ENCODE measurements around the gene NMNAT2.
"Not testable (repeated sequence)": the region's sequence is repeated elsewhere in the genome, so short reads cannot be mapped to it uniquely, and the experiment has no call there.

Gene NMNAT2

DNA sequence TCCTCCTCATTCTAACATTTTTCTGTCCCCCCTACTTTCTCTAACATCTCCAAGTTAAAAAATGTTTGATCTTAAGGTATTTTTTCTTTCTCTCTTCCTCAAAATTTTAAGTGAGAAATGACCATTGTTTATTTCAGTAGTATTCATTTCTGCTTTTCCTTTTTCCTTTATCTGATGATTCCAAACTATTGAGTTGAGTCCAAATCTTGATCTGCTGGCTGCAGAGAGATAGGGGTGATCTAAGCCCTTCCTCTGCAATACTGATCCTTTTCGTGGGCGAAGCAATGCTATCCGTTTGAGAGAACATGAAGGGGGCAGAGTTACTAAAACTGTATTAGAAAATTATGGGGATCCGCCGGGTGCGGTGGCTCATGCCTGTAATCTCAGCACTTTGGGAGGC, 516 bp upstream of the NMNAT2 start:
- DNase-seq (ENCODE audit: low read depth, low spot score) = no peak

DNA sequence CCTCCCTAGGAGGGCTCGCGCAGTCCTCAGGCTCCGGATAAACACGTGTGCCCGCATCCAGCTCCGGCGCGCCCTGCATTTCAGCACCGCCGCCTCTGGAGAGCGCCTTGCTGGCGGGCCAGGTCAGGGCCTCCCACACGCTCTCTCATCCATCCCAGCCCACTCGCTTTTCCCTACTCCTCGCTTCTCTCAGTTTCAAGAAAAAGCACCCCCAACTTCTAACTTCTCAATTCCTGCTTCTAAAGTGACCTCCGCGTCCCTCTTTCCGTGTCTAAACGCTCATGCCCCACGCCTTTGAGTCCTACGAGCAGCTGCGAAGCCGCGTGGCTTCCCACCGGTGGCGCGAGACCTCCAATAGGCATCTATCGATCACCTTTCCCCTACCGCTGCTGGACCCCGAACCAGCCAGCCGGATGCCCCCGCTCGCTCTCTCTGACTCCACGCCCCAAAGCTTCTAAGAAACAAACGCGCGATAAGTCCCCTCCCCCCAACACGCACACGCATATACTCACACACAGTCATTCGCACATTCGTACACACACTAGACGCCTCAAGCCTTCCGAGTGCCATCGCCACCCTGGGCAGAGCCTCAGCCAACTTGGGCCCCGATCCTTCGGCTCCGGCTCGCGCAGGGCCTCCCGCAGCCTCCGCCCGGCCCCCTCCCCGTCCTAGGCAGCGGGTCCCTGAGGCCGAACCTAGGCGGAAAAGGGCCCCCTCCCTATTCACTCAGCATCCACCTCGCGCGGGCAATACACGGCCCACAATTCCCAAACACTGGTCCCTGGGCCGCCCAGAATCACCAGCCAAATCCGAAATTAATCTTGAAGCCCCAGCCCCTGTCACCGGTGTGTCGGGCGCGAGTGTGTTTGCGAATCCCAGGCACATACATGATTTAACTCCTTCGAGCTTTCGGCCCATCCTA, 1.1 kb downstream of the NMNAT2 start:
- DNase-seq (ENCODE audit: low read depth, low spot score) = no peak

DNA sequence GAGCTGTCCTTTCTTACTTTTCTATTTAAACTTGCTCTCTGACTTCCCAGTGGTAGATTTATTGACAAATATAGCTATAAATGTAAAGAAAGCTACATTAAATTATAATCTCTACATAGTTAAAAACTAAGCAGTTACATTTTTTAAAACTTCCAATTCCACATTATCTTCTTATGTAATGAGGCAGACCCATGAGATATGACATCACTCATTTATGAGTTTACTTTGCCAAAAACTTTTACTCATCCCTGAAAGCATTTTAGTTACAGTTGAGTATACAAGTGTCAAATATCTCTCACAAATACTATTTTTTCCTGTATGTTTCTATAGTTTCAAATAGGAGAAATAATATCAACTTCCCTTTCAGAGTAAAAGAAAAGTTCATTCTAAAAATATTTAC, 3.8 kb downstream of the NMNAT2 start:
- DNase-seq (ENCODE audit: low read depth, low spot score) = no peak

DNA sequence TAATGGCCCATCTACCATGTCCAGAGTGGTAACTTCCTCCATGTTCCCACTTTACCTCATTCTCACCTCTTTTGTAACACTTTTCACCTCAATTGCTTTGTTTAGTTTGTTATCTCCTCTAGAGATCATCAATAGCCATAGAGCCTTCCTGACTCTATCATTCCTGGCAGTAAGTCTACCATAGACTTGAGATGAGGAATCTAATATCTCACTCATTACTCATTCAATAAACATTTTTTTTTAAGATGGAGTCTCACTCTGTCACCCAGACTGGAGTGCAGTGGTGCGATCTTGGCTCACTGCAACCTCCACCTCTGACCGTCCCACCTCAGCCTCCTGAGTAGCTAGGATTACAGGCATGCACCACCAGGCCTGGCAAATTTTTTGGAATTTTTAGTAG, 7.1 kb downstream of the NMNAT2 start:
- DNase-seq (ENCODE audit: low read depth, low spot score) = no peak

DNA sequence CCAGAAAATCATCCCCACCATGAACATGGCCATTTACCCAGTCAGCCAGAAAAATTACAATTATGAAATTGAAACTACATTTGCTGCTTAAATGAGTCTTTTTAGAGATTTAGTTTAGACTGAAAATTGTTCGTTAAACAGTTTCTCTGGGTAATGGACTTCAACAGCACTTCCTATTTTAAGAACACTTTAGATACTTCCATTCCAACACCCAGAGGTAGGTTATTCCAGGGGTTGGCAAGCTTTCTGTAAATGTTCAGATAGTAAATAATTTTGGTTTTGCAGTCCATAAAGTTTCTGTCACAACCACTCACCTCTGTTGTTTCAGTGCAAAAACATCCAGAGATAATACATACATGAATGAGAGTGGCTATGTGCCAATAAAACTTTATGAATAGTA, 10.2 kb downstream of the NMNAT2 start:
- no peak for DNase-seq (ENCODE audit: low read depth, low spot score)

DNA sequence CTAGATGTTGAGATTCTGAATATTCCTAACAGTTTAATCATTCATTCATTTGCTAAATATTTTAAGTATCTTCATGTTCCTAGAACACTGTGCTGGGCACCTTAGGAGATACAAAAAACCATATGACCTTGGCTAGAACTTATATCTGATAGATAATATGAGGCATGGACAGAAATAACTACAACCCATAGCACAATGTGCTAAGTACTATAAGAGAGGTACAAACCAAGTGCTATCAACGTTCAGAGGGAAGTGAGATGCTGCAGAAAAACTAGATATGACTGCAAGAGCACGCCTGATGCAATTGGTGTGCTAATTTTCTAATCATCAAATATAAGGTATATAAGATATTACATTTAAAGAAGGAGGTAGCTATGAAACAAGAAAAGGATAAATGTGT, 10.7 kb downstream of the NMNAT2 start:
- no peak for DNase-seq (ENCODE audit: low read depth, low spot score)

DNA sequence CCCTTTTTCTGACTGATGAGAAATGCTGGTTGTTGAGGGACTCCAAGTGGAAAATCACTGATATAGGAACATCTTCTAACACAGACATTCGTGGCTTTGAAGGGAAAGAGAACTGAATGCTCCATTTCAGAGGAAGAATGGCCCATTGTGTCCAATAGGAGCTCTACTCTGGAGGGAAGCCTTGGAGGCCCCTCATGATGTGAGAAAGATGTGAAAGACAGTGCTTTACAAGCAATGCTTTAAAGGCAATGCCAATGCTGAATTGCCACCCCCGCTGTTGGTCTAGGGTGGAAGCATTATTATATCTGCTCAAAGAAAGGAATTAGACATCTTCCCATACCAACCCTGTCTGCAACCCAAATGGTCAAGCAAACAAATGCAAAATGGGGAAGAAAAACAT, 13.7 kb downstream of the NMNAT2 start:
- DNase-seq (ENCODE audit: low read depth, low spot score) = no peak

DNA sequence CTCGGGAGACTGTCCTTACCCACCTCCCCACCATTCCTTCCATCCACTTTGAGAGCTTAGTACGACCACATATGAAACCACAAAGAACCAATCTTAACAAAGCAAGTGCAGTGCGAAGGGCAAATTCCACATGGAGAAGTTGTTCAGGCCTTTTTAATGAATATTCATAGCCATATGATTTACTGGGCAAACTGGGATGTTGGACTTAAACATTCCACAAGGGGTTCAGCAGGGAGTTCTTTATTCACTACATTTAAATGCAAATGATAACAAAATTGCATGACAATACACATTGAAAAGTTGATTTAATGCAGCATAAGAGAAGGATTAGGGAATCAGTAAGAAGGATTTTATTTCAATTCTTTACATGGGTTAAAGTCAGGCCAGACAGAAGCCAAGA, 14.7 kb downstream of the NMNAT2 start:
- peak; percentile 54 for DNase-seq (ENCODE audit: low read depth, low spot score)

DNA sequence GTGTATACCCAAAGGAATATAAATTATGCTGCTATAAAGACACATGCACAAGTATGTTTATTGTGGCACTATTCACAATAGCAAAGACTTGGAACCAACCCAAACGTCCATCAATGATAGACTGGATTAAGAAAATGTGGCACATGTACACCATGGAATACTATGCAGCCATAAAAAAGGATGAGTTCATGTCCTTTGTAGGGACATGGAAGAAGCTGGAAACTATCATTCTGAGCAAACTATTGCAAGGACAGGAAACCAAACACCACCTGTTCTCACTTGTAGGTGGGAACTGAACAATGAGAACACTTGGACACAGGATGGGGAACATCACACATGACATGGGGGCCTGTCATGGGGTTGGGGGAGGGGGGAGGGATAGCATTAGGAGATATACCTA, 16.6 kb downstream of the NMNAT2 start:
- not testable (repeated sequence) for DNase-seq (ENCODE audit: low read depth, low spot score)

DNA sequence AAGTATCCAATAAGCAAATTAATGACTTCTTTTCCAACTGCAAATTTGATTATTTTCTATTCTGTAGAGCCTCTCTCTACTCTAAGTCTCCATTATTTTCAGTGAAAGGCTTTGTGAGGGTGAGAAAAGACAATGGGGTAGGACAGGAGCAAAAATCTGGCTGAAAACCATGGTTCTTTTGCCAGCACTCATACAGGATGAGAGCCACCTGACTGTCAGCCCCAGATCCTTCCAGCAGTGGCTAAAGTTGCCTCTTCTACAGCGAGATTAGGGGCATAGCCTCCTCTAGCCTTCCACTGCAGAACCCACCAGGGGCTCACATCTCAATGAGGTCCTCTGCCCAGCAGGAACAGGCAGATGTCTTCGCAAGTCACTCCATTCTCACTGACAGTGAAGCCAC, 23.7 kb downstream of the NMNAT2 start:
- DNase-seq (ENCODE audit: low read depth, low spot score) = no peak

DNA sequence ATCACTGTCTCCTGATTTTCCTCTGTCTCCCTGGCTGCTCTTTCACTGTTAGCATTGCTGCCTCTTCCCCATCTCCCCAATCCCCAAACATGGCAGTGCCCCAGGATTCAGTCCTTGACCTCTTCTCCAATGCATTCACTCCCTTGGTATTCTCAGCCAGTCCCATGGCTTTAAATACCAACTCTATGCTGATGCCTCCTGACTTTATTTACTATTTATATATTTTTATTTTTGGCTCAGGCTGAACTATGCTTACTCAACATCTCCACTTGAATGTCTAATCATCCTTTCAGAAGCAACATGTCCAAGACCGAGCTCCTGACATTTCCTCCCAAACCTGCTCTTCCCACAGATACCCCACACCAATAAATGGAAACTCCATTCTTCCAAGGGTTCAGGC, 26.3 kb downstream of the NMNAT2 start:
- no peak for DNase-seq (ENCODE audit: low read depth, low spot score)

DNA sequence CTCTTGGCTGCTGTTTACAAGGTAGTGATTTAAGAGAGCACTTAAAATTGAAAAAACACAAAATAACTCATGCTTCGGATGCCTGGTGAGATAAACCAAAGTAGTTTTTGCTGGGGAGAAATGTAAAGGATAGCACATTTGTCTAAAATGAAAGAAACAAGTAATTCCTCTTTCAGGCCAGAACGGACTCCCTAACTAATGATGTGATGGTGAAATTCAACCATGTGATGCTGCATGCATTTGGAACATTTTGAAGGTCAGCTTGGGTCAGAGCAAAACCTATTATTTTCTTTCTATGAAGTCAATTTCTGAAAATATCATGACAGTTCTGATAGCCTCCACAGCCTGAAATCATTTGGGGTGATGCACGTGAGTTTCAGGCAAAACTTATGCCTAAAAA, 27.6 kb downstream of the NMNAT2 start:
- DNase-seq (ENCODE audit: low read depth, low spot score) = no peak

DNA sequence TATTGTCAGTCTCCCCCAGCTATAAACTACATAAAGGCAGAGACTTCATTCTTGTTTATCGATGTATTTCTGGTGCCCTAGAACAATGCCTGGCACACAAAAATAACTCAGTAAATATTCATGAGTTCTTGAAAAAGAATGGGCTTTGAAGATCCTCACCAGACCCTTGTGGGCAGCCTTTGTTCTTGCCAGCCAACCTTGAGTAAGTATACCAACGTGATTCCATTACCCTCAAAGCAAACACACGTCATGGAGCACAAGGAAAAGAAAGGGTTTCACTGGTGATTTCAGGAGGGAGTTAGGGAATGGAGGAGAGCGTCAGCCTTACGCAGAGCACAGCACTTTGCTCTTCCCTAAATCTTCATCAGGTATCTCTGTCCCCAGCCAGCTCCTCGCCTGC, 29.4 kb downstream of the NMNAT2 start:
- no peak for DNase-seq (ENCODE audit: low read depth, low spot score)

DNA sequence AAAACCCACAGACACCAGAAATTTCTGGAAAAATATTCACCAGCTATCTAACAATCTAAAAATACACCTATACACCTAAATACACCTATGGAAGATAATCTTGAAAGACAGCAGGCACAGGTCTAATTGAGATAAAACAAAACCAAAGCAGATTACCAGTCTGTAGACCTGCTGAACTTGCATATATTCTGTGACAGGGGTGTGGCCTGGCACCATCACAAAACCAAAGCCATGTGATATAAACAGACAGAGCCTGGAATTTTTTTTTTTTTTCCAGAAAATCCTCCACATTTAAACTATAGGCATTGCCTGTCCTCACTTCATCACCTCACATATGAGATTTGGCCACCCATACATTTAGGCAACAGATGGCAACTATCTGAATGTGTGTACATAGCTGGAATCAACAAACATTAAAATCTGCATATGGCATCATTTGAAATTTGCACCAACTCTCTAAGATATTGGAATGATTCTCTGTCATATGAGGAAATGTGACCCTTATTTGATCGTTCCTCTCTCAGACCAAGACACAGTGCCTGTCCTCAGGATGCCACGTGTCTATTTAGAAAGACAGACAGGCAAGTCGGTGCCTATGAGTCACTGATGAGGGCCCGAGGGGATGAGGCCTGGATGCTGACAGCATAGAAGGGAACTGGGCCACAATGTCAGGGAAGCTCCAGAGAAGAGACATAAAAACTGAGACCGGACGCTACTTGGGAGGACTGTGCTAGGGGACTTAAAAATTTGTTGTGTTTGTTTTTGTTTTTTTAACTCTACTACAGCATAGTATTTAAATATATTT, 32.6 kb downstream of the NMNAT2 start:
- DNase-seq (ENCODE audit: low read depth, low spot score) = no peak

DNA sequence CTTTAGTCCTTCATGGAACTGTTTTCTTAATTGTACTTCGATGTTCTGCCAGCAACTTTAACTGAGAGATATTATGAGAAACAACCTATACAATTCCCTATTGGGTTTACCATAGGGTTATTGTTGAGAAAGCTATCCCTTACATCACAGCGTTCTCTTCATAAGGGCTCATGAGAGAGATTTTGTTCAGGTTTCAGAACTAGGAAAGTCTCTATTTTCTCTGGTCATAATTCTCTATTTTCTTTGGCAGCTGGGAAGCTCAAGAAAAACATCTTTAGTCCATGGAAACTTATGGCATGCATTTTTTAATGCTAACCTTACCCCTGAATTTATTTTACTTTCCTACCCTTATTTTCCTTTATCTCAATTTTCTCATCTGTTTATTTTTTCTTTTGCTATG, 38.2 kb downstream of the NMNAT2 start:
- no peak for DNase-seq (ENCODE audit: low read depth, low spot score)

DNA sequence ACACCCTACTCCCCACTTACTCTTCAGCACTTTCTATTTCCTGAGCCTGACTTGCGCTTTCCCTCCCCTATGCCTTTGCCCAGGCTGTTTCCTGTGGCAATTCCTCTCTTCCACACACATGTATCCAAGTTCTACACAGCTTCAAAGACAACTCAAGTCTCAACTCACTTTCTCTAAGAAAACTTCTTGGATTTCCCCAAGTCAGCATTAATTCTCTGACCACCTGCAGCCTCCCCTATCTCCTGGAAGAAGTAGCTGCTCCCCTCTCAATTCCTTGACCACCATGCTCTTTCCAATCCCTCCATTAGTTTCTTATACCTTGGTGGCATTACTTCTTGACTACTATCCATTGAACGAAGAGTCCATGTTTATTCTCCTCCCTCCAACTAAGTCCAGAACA, 42.8 kb downstream of the NMNAT2 start:
- no peak for DNase-seq (ENCODE audit: low read depth, low spot score)

DNA sequence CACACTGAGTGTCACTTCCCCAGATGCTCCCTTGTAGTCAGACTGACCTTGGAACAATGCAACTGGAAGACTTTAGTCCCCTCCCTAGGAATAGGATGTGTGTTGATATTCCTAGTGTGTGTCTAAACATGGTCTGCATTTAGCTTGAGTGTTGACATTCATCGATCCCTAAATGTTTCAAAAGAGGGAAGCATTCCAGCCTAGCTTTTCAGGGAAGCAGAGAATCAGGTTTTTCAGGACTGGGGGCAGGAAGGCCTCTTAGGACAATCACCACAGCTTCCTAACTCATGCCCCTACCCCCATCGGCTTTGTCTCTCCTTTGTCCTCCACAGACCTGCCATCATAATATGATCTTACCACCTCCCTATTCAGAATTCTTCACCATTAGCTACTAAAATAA, 43.4 kb downstream of the NMNAT2 start:
- DNase-seq (ENCODE audit: low read depth, low spot score) = no peak

DNA sequence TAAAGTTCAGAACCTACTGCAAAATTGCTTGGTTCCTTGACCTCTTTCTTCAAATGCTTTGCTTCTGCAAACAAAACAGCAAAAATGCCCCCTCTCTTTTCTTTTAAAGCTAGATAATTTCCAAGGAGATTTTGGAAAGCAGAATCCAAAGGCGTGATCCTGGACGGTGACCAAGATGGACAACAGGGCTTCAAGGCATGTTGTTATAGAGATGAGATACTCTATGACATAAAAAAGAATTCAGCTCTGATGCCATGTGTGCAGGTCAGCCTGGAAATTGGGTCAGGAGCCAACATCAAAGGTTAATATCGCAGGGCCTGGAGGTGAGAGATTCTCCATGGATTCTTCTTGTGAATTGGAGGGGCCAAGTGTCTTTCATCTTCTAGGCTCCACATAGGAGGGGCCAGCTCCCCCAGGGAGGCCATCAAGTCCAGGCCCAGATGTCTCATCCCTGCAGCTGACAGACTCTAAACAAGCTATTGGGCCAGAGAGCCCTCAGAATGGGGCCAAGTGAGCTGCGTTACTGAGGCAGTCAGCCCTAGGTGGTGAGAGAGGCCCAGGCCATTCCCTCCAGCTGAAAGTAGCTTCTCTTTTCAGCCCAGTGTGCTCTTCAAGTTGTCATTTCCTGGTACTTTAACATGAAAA, 45.5 kb downstream of the NMNAT2 start:
- DNase-seq (ENCODE audit: low read depth, low spot score) = no peak

DNA sequence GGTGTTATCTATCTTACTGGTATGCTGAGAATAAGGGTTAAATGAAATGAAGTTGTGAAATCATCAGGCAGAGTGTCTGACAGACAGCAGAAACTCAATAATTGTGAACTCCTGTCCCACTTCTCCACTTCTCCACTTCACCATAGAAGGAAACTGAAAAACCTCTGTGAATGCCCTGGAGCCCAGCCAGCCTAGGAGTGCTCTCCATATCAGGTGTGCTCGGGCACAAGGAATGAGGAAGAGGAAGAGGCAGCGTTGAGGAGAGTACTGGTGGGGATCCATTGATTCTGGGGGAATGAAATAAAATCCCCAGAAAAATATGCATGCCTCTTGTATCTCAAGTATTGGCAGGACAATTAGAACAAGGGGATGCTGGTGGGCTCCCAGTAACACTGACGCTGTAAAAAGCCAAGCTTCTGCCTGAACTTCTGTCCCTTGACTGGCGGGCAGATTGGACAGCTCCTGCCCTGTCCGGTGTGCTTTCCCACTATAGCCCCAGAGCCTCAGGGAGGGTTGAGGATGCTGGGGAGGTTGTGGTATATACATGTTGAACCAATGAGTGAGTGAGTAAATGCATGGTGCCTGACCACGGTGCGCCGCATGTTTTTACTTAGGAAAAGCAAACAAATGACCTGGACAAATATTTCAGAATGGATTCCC, 47.7 kb downstream of the NMNAT2 start:
- DNase-seq (ENCODE audit: low read depth, low spot score) = no peak

DNA sequence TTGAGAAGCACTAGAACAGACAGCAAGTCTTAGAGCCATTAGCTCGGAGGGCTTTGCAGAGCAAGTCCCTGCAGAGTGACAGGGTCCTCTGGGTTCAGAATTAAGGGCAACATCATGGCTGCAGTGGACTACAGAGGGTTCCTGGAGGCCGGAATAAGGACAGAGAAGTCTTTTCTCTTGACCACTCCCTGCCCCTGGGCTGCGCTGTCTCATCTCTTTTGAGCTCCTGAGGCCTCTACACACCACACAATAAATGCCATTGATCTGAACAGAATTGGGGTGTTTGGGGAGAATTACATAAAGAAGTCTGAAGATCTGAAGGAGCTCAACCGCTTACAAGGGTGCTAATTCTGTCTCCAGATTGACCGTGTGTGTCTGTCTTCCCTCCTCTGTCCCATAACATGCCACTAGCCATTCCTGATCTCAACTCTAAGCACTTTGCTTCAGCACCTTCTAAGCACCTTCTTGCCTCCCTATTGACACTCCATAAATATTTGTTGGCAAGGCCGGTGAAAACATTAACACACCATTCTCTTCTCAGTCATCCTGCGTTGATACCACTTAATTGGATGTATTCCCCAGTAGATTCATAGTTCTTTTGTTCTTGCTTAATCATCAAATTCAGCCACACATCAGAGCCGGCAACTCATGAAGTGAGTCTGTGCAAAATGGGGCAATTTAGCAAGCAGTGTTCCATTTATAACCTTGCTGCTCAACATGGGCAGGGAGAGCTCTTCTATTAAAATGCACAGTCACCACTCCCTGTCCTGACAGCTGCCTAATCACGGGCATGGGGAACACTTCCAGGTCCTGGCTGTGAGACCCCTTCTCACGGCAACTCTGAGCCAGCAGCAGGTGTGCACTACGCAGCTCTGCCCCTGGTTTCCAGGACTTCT, 49.7 kb downstream of the NMNAT2 start:
- DNase-seq (ENCODE audit: low read depth, low spot score) = no peak

DNA sequence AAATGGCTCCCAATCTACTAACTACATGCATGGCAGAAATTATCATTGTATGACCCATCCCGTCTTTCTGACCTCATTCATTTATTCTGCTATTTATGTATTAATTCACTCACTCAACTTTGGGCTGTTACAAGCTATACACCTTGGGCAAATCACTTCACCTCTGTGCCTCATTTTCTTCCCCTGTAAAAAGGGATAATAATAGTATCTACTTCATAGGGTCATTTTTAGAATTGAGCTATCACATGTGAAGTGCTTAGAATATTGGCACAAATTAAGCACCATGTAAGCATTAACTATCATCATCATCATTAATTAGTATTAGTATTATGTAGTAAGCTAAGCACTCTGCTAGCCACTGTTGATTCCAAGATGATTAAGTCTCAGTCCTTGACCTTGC, 52.1 kb downstream of the NMNAT2 start:
- DNase-seq (ENCODE audit: low read depth, low spot score) = no peak
